ENCODE measurements around the gene UBL4A. TPM values are rescaled to one million over a fixed set of nuclear protein-coding genes. Genes with fewer than 3 reads are reported as not detected.

Gene UBL4A
- total RNA-seq, 1 donor from 2014 or later = 20.9 TPM

- ChIA-PET POLR2A (interaction anchor here (0.8 to 1.3 kb wide), 3 partner anchors 41 to 162 kb away, joined by 4 to 6 read pairs (median 4); partner anchors contain the start of gene SLC10A3), CTCF (interaction anchor here (1.1 kb wide), 1 partner anchor 158 kb away, joined by 5 read pairs; no protein-coding TSS in a partner anchor)
- Mint-ChIP-seq H3K9me3 (no peaks in the 10 kb centered on the region), H3K36me3 (ENCODE audit: low read depth) (peaks cover 34% of the 10 kb centered on the region), H3K4me3 (no peak overlapping the region), H3K27ac (no peak overlapping the region), H3K4me1 (peaks cover 14% of the 10 kb centered on the region), H3K27me3 (no peaks in the 10 kb centered on the region)
- intact Hi-C loops (cut with micrococcal nuclease) = loop anchor here (5.0 kb wide), 1 partner anchor 134 kb away; the partner anchor contains the start of gene RPL10
- no peak for ATAC-seq (ENCODE audit: low read depth)
- DNase-seq = no peak
- TF ChIP-seq CTCF (IDR thresholded peaks at IDR 0.05) = no peak
Measured at GRCh38 chrX:154531626-154532025, 45.2 kb upstream of the UBL4A start.

DNA sequence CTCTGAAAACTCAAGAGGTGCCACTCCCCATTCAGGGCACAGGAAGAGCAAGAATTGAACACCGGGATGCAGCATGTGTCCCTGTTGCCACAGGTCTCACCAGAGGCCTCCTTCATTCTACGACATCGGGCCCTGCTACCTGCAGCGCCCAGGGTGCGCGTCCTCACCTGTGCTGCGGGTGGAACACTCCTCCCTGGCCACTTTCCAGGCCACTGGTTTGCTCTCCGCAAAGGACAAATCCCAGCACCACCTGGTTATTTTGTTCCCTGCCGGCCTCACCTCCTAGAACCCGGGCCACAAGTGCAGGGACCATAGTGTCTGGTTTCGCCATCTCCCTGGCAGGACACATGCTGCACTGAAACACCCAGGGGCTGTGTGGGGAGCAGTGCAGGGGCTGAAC is 43.9 kb upstream of the UBL4A start:
- Mint-ChIP-seq H3K27ac (no peak overlapping the region), H3K27me3 (no peaks in the 10 kb centered on the region), H3K9me3 (no peaks in the 10 kb centered on the region), H3K4me3 (no peak overlapping the region), H3K4me1 (peaks cover 17% of the 10 kb centered on the region), H3K36me3 (ENCODE audit: low read depth) (peaks cover 27% of the 10 kb centered on the region)
- ChIA-PET CTCF (no interaction called here), POLR2A (no interaction called here)
- DNase-seq (no peak), ATAC-seq (ENCODE audit: low read depth) (no peak)
- intact Hi-C loops (cut with micrococcal nuclease) = loop anchor here (5.0 kb wide), 1 partner anchor 133 kb away; the partner anchor contains the start of gene RPL10
- TF ChIP-seq CTCF (IDR thresholded peaks at IDR 0.05) = no peak

- H3K27ac Mint-ChIP-seq = no peak overlapping the region
- intact Hi-C loops (cut with micrococcal nuclease) = no loop called here
- ATAC-seq (ENCODE audit: low read depth) = no peak
- H3K9me3 Mint-ChIP-seq = no peaks in the 10 kb centered on the region
- no peak for DNase-seq
- POLR2A ChIA-PET = no interaction called here
- H3K36me3 Mint-ChIP-seq (ENCODE audit: low read depth) = peaks cover 19% of the 10 kb centered on the region
- no peaks in the 10 kb centered on the region for H3K27me3 Mint-ChIP-seq
- H3K4me1 Mint-ChIP-seq = peaks cover 14% of the 10 kb centered on the region
- CTCF ChIA-PET = no interaction called here
- TF ChIP-seq CTCF (IDR thresholded peaks at IDR 0.05) = no peak
- no peak overlapping the region for H3K4me3 Mint-ChIP-seq
Measured at GRCh38 chrX:154529206-154529612, 42.8 kb upstream of the UBL4A start.

DNA sequence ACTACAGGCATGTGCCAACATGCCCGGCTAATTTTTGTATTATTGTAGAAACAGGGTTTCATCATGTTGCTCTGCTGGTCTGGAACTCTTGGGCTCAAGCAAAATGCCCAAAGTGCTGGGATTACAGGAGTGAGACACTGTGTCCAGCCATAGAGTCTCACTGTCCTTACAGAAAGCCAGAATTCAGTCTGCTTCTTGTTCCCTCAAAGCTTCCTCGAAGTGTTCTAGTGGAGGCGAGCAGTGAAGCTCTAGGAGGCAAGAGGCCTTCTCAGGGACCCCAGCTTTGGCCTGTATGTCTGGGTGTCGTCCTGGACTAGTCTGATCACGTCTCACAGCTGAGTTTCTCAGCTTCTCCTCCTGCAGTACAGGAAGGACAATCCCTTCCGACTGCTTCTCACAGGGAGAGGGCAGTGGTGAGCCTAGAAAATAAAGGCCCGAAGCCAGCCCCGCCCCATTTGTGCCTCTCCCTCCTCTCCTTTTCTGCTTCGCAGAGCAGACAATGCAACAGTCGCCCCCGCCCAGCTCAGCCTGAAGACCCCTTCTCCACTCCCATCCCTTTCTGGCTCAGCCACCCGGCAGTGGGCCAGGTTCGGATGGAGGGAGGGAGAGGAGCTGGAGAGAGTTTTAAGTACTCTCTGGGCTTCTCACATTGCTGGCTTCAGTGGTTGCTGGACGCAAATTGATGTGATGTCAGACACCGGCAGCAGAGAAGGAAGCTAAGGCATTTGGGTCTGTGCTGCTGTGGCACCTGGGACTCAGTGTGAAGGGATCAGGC is 40.7 kb upstream of the UBL4A start:
- H3K27me3 Mint-ChIP-seq = no peaks in the 10 kb centered on the region
- peak overlapping the region; percentile 68 for H3K4me3 Mint-ChIP-seq
- peaks cover 14% of the 10 kb centered on the region for H3K4me1 Mint-ChIP-seq
- H3K9me3 Mint-ChIP-seq = no peaks in the 10 kb centered on the region
- H3K27ac Mint-ChIP-seq = peak overlapping the region; percentile 76
- TF ChIP-seq CTCF (IDR thresholded peaks at IDR 0.05) = no peak
- peaks cover 6% of the 10 kb centered on the region for H3K36me3 Mint-ChIP-seq (ENCODE audit: low read depth)
- ChIA-PET POLR2A (interaction anchor here (0.7 to 2.3 kb wide), 17 partner anchors 11 to 556 kb away, joined by 3 to 19 read pairs (median 4); partner anchors contain the start of genes ATP6AP1, EMD, FAM3A and FLNA), CTCF (interaction anchor here (0.6 to 1.5 kb wide), 8 partner anchors 8 to 398 kb away, joined by 3 to 10 read pairs (median 4); no protein-coding TSS in a partner anchor)
- ATAC-seq (ENCODE audit: low read depth) = peak; percentile 90
- DNase-seq = peak; percentile 44
- intact Hi-C loops (cut with micrococcal nuclease) = loop anchor here (1.0 kb wide), 1 partner anchor 48 kb away; the partner anchor contains the start of gene LAGE3
